ENCODE results near the gene CAPN8. TPM values are rescaled to one million over a fixed set of nuclear protein-coding genes. Genes with fewer than 3 reads are reported as not detected.

CAPN8 gene
- total RNA-seq, 1 experiment from 2014 or later: 0.14 TPM

GRCh38 chr1:223551610-223552009 lies 113.9 kb downstream of the CAPN8 start:
- in situ Hi-C loops (cut with HindIII; ENCODE audit: low pct_unique_long_range_greater_than_20kb, low sequenced_read_pairs): no loop called here
- DNase-seq (ENCODE audit: low read depth): no peak

GRCh38 chr1:223549740-223550139 lies 115.8 kb downstream of the CAPN8 start:
- in situ Hi-C loops (cut with HindIII; ENCODE audit: low pct_unique_long_range_greater_than_20kb, low sequenced_read_pairs): no loop called here
- no peak for DNase-seq (ENCODE audit: low read depth)

- in situ Hi-C loops (cut with HindIII; ENCODE audit: low pct_unique_long_range_greater_than_20kb, low sequenced_read_pairs): no loop called here
- no peak for DNase-seq (ENCODE audit: low read depth)
Observed at GRCh38 chr1:223547316-223548114, 118.0 kb downstream of the CAPN8 start.

GRCh38 chr1:223545343-223545742 lies 120.2 kb downstream of the CAPN8 start:
- no peak for DNase-seq (ENCODE audit: low read depth)
- in situ Hi-C loops (cut with HindIII; ENCODE audit: low pct_unique_long_range_greater_than_20kb, low sequenced_read_pairs): no loop called here

- in situ Hi-C loops (cut with HindIII; ENCODE audit: low pct_unique_long_range_greater_than_20kb, low sequenced_read_pairs): no loop called here
- no peak for DNase-seq (ENCODE audit: low read depth)
Observed at GRCh38 chr1:223543560-223543959, 121.9 kb downstream of the CAPN8 start.

GRCh38 chr1:223542831-223543230 lies 122.7 kb downstream of the CAPN8 start:
- DNase-seq (ENCODE audit: low read depth): no peak
- in situ Hi-C loops (cut with HindIII; ENCODE audit: low pct_unique_long_range_greater_than_20kb, low sequenced_read_pairs): no loop called here

- no peak for DNase-seq (ENCODE audit: low read depth)
Observed at GRCh38 chr1:223540485-223541106, 124.9 kb downstream of the CAPN8 start.

GRCh38 chr1:223539750-223540149 lies 125.8 kb downstream of the CAPN8 start:
- in situ Hi-C loops (cut with HindIII; ENCODE audit: low pct_unique_long_range_greater_than_20kb, low sequenced_read_pairs): no loop called here
- DNase-seq (ENCODE audit: low read depth): no peak

More at GRCh38 chr1:223540485-223541106, 124.9 kb downstream of the CAPN8 start:
- in situ Hi-C loops (cut with HindIII; ENCODE audit: low pct_unique_long_range_greater_than_20kb, low sequenced_read_pairs): no loop called here

- in situ Hi-C loops (cut with HindIII; ENCODE audit: low pct_unique_long_range_greater_than_20kb, low sequenced_read_pairs): no loop called here
- DNase-seq (ENCODE audit: low read depth): no peak
Observed at GRCh38 chr1:223538981-223539380, 126.5 kb downstream of the CAPN8 start.

- DNase-seq (ENCODE audit: low read depth): no peak
- in situ Hi-C loops (cut with HindIII; ENCODE audit: low pct_unique_long_range_greater_than_20kb, low sequenced_read_pairs): no loop called here
Observed at GRCh38 chr1:223535319-223535718, 130.2 kb downstream of the CAPN8 start.

GRCh38 chr1:223534677-223535076 lies 130.8 kb downstream of the CAPN8 start:
- no peak for DNase-seq (ENCODE audit: low read depth)
- in situ Hi-C loops (cut with HindIII; ENCODE audit: low pct_unique_long_range_greater_than_20kb, low sequenced_read_pairs): no loop called here

- DNase-seq (ENCODE audit: low read depth): no peak
- in situ Hi-C loops (cut with HindIII; ENCODE audit: low pct_unique_long_range_greater_than_20kb, low sequenced_read_pairs): no loop called here
Observed at GRCh38 chr1:223533708-223534107, 131.8 kb downstream of the CAPN8 start.

GRCh38 chr1:223531742-223532341 lies 133.7 kb downstream of the CAPN8 start:
- peak; percentile 7 for DNase-seq (ENCODE audit: low read depth)
- in situ Hi-C loops (cut with HindIII; ENCODE audit: low pct_unique_long_range_greater_than_20kb, low sequenced_read_pairs): no loop called here

GRCh38 chr1:223525957-223526356 lies 139.5 kb downstream of the CAPN8 start:
- in situ Hi-C loops (cut with HindIII; ENCODE audit: low pct_unique_long_range_greater_than_20kb, low sequenced_read_pairs): no loop called here
- no peak for DNase-seq (ENCODE audit: low read depth)

- no peak for DNase-seq (ENCODE audit: low read depth)
- in situ Hi-C loops (cut with HindIII; ENCODE audit: low pct_unique_long_range_greater_than_20kb, low sequenced_read_pairs): no loop called here
Observed at GRCh38 chr1:223525546-223525945, 140.0 kb downstream of the CAPN8 start.

- in situ Hi-C loops (cut with HindIII; ENCODE audit: low pct_unique_long_range_greater_than_20kb, low sequenced_read_pairs): no loop called here
- no peak for DNase-seq (ENCODE audit: low read depth)
Observed at GRCh38 chr1:223524930-223525451, 140.5 kb downstream of the CAPN8 start.

- in situ Hi-C loops (cut with HindIII; ENCODE audit: low pct_unique_long_range_greater_than_20kb, low sequenced_read_pairs): no loop called here
- DNase-seq (ENCODE audit: low read depth): no peak
Observed at GRCh38 chr1:223521150-223521549, 144.4 kb downstream of the CAPN8 start.

- in situ Hi-C loops (cut with HindIII; ENCODE audit: low pct_unique_long_range_greater_than_20kb, low sequenced_read_pairs): no loop called here
Observed at GRCh38 chr1:223520200-223520599, 145.3 kb downstream of the CAPN8 start.

GRCh38 chr1:223519116-223519515 lies 146.4 kb downstream of the CAPN8 start:
- in situ Hi-C loops (cut with HindIII; ENCODE audit: low pct_unique_long_range_greater_than_20kb, low sequenced_read_pairs): no loop called here
- no peak for DNase-seq (ENCODE audit: low read depth)

More at GRCh38 chr1:223520200-223520599, 145.3 kb downstream of the CAPN8 start:
- no peak for DNase-seq (ENCODE audit: low read depth)

All from Caki2 (cell line).